Colon (tissue), 2 donors: ENCODE data around the gene CLEC4F.
"Not testable (repeated sequence)": the region's sequence is repeated elsewhere in the genome, so short reads cannot be mapped to it uniquely, and the experiment has no call there.

Source experiments
- FAIRE-seq: peaks from 2 replicates; lab custom pipeline; 2012; peaks lifted over from hg19 to GRCh38; lab: Jason Lieb, UNC
- donor health status: control.
- donor health status: control.

CLEC4F gene

GRCh38 chr2:70826696-70827350 is 6.4 kb upstream of the CLEC4F start:
- no peak for FAIRE-seq

GRCh38 chr2:70823249-70823648 is 2.9 kb upstream of the CLEC4F start:
- no peak for FAIRE-seq

- no peak for FAIRE-seq
Observed at GRCh38 chr2:70822843-70823242, 2.4 kb upstream of the CLEC4F start.

GRCh38 chr2:70817284-70817954 is 3.0 kb downstream of the CLEC4F start:
- FAIRE-seq: no peak

- no peak for FAIRE-seq
Observed at GRCh38 chr2:70816726-70817125, 3.7 kb downstream of the CLEC4F start.

- FAIRE-seq: no peak
Observed at GRCh38 chr2:70808983-70809958, 11.1 kb downstream of the CLEC4F start.

- FAIRE-seq: no peak
Observed at GRCh38 chr2:70807828-70808118, 12.6 kb downstream of the CLEC4F start.

GRCh38 chr2:70807102-70807827 is 13.1 kb downstream of the CLEC4F start:
- FAIRE-seq: no peak

GRCh38 chr2:70806620-70807019 is 13.8 kb downstream of the CLEC4F start:
- FAIRE-seq: no peak

- no peak for FAIRE-seq
Observed at GRCh38 chr2:70806013-70806412, 14.4 kb downstream of the CLEC4F start.

GRCh38 chr2:70801607-70802263 is 18.7 kb downstream of the CLEC4F start:
- FAIRE-seq: no peak

- FAIRE-seq: no peak
Observed at GRCh38 chr2:70799706-70800105, 20.7 kb downstream of the CLEC4F start.

- not testable (repeated sequence) for FAIRE-seq
Observed at GRCh38 chr2:70797996-70798395, 22.4 kb downstream of the CLEC4F start.

- FAIRE-seq: no peak
Observed at GRCh38 chr2:70797506-70797905, 22.9 kb downstream of the CLEC4F start.

GRCh38 chr2:70796262-70796661 is 24.1 kb downstream of the CLEC4F start:
- FAIRE-seq: no peak

GRCh38 chr2:70795164-70795995 is 25.0 kb downstream of the CLEC4F start:
- FAIRE-seq: no peak

GRCh38 chr2:70793450-70793849 is 26.9 kb downstream of the CLEC4F start:
- FAIRE-seq: no peak

GRCh38 chr2:70790136-70790828 is 30.1 kb downstream of the CLEC4F start, which contains the start of gene FIGLA:
Gene FIGLA, minus strand, starts transcription at chr2:70790643. Its CDS starts 5 bp downstream, at chr2:70790638.
- no peak for FAIRE-seq

- FAIRE-seq: no peak
Observed at GRCh38 chr2:70789304-70790135, 30.9 kb downstream of the CLEC4F start.
